K562 (cell line): Measurements from ENCODE around the gene EPN2. TPM values are rescaled to one million over a fixed set of nuclear protein-coding genes. Genes with fewer than 3 reads are reported as not detected.

ENCODE experiments used
- C11orf30 ChIP-seq: fragments of 450-650 bp; IDR thresholded peaks from 2 replicates; pipeline ENCODE4 v1.6.1; 2016; ENCODE audit warnings: low read depth, mild to moderate bottlenecking
- ELF2 ChIP-seq: fragments of 250-450 bp; sonication (Bioruptor Pico); IDR thresholded peaks from 2 replicates; pipeline ENCODE4 v1.5.0; 2021; ENCODE audit warnings: mild to moderate bottlenecking
- ESRRA ChIP-seq: fragments of 450-650 bp; IDR thresholded peaks from 2 replicates; pipeline ENCODE4 v1.6.1; 2014; ENCODE audit warnings: low read depth, mild to moderate bottlenecking, moderate library complexity, borderline replicate concordance
- HIVEP1 ChIP-seq: fragments of 250-450 bp; sonication (Bioruptor Pico); IDR thresholded peaks from 2 replicates; pipeline ENCODE4 v1.4.0; 2020; ENCODE audit warnings: mild to moderate bottlenecking
- HMG20A ChIP-seq: fragments of 450-650 bp; formaldehyde crosslinking; conservative IDR thresholded peaks from 2 replicates; pipeline ENCODE4 v1.4.0; 2020; ENCODE audit warnings: mild to moderate bottlenecking, mixed read lengths
- KLF13 ChIP-seq: fragments of 450-650 bp; IDR thresholded peaks from 2 replicates; pipeline ENCODE4 v1.6.1; 2016; ENCODE audit warnings: missing genetic modification characterization, low read depth, mild to moderate bottlenecking, missing compliant biosample characterization, moderate library complexity, borderline replicate concordance
- MYC ChIP-seq, 2 experiments: fragments of 250-450 bp in 1 of 2; sonication (Bioruptor Pico) in 1 of 2; IDR thresholded peaks; 2 replicates each; pipeline versions ENCODE4 v1.5.1 to v1.6.1; 2012 to 2021; ENCODE audit warnings: low read depth in 2 of 2, borderline replicate concordance in 1 of 2, improper control_type of control experiment in 1 of 2, low read length in 1 of 2, mild to moderate bottlenecking in 1 of 2, moderate library complexity in 1 of 2
- POLR2A ChIP-seq: fragments of 450-650 bp; conservative IDR thresholded peaks from 2 replicates; pipeline ENCODE4 v1.6.1; 2016
- POLR2G ChIP-seq: fragments of 200-400 bp; formaldehyde crosslinking; IDR thresholded peaks from 2 replicates; pipeline ENCODE4 v1.6.1; 2017; ENCODE audit warnings: low read depth, mild to moderate bottlenecking, antibody characterized with exemption, low read length, moderate library complexity
- RAD21 ChIP-seq, 2 experiments: fragments of 250-450 bp in 1 of 2; fragments of 450-650 bp in 1 of 2; sonication (Bioruptor Pico) in 1 of 2; formaldehyde crosslinking in 1 of 2; IDR thresholded peaks in 1 of 2; conservative IDR thresholded peaks in 1 of 2; 2 replicates each; pipeline versions ENCODE4 v1.4.0 to v1.8.0; 2020 to 2022; ENCODE audit warnings: mild to moderate bottlenecking in 2 of 2, moderate library complexity in 1 of 2
- TBP ChIP-seq: optimal IDR thresholded peaks from 2 replicates; pipeline ENCODE3; 2011; ENCODE audit warnings: low read depth, low read length, improper control_type of control experiment
- XRCC5 ChIP-seq: fragments of 200-400 bp; formaldehyde crosslinking; IDR thresholded peaks from 2 replicates; pipeline ENCODE4 v1.6.1; 2017; ENCODE audit warnings: low read depth, mild to moderate bottlenecking, low read length
- ZHX1 ChIP-seq: fragments of 150-350 bp; conservative IDR thresholded peaks from 2 replicates; pipeline ENCODE4 v1.6.1; 2014; ENCODE audit warnings: low read length
- ZNF146 ChIP-seq: IDR thresholded peaks from one replicate; pipeline ENCODE4 v1.6.1; 2018; ENCODE audit warnings: missing compliant biosample characterization; ENCODE audit not compliant: unreplicated experiment
- ZNF263 ChIP-seq: sonication (generic); formaldehyde crosslinking; IDR thresholded peaks from 2 replicates; pipeline ENCODE4 v1.8.0; 2022; ENCODE audit warnings: mild to moderate bottlenecking, missing genetic modification reagents, borderline replicate concordance
- ZNF3 ChIP-seq: fragments of 250-450 bp; sonication (Bioruptor Pico); IDR thresholded peaks from 2 replicates; pipeline ENCODE4 v1.5.0; 2021; ENCODE audit warnings: mild to moderate bottlenecking, moderate library complexity
- ZNF644 ChIP-seq: fragments of 200-800 bp; sonication (Bioruptor generic); IDR thresholded peaks from 2 replicates; pipeline ENCODE4 v1.6.1; 2016; ENCODE audit warnings: low read depth, missing genetic modification characterization, missing compliant biosample characterization
- polyA plus RNA-seq, 8 experiments: library from polyadenylated mRNA; depleted of rRNA in 4 of 8; stranded (reverse) in 5 of 8; unstranded in 3 of 8; fragments of >200 nt; fragmentation: Nextera tagmentation in 2 of 8; fragmentation: Illumina TruSeq in 1 of 8; extraction: Ambion mirVana in 2 of 8; extraction: Trizol in 1 of 8; gene quantifications; 2 replicates each; pipeline versions ENCODE4 v1.2.1 to v1.2.3, GENCODE V29; 2011 to 2014; ENCODE audit warnings: inconsistent platforms in 1 of 8, missing spikeins in 1 of 8
- total RNA-seq, 7 experiments: library from RNA; depleted of rRNA in 6 of 7; stranded (reverse); fragments of >200 nt in 6 of 7; fragmentation: Illumina TruSeq in 2 of 7; extraction: Trizol in 2 of 7; gene quantifications; 2 replicates each; pipeline versions ENCODE4 v1.2.1 to v1.2.3, GENCODE V29; 2011 to 2021; ENCODE audit warnings: low replicate concordance in 1 of 7
- TF ChIP-seq, protein P1 (sequence below): fragments of 250-450 bp; sonication (Bioruptor Pico); IDR thresholded peaks from 2 replicates; pipeline ENCODE4 v1.4.0; 2020
- TF ChIP-seq, protein P2 (sequence below): fragments of 450-650 bp; IDR thresholded peaks from 2 replicates; pipeline ENCODE4 v1.6.1; 2016; ENCODE audit warnings: borderline replicate concordance

Gene EPN2
- total and polyA plus RNA-seq, 9 of the 15 experiments (the other 6 are each of a cell fraction or from before 2014, with no cell fraction given) = 1.0 to 12.9 (median 8.9) TPM

DNA sequence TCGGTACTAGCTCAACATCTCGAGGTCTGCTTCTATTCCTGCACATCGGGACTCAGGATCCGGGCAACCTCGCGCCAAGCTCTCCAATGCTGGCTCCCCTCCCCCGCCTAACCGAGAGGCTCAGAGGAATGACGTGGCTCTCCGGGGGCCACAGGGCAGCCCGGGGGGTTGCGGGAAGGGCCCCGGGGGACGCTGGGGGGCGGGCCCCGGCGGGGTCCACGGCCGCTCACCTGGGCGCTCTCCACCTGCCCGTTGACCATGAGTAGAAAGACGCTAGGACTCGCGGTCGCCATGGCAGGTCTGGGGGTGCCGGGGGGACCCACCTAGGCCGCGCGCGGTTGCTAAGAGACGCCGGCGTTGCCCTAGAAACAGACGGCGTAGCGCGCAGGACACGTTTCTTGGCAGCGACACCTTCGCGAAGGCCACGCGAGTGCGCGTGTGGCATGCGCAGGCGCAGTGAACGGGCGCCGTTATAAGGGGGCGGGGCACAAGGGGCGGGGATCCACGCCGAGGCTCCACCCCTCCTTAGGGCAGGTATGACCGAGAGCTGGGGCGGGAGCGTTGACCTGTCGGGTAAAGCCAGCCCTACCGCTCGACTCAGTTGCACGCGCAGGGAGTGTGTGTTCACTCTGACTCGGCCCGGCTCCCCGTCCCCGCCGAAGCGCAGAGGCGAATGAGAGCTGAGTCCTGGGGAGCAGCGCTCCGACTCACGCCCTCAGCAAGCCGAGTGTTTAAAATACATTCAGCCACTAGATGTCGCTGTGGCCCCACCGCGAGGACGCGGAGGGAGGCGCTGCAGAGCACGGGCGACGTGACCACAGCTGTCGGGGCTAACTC, 125.3 kb downstream of the EPN2 start, which contains the start of gene B9D1 (continued):
- TF ChIP-seq, protein P1, sequence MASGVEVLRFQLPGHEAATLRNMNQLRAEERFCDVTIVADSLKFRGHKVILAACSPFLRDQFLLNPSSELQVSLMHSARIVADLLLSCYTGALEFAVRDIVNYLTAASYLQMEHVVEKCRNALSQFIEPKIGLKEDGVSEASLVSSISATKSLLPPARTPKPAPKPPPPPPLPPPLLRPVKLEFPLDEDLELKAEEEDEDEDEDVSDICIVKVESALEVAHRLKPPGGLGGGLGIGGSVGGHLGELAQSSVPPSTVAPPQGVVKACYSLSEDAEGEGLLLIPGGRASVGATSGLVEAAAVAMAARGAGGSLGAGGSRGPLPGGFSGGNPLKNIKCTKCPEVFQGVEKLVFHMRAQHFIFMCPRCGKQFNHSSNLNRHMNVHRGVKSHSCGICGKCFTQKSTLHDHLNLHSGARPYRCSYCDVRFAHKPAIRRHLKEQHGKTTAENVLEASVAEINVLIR (CRISPR knock-in tag) = 0 out of 2 replicates have a peak, but pooled peaks have one; percentile 36
- TF ChIP-seq TBP (peak; percentile 46), ELF2 (CRISPR knock-in tag) (no peak), ZNF3 (no peak), XRCC5 (peak; percentile 51; the same call in 1 of the 2 replicates), C11orf30 (peak; percentile 41), ESRRA (peak; percentile 28; the same call in 1 of the 2 replicates), ZNF644 (no peak), POLR2A (peak; percentile 56; the same call in 1 of the 2 replicates), HIVEP1 (CRISPR knock-in tag) (peak; percentile 39; the same call in 1 of the 2 replicates), HMG20A (no peak), KLF13 (tag) (0 out of 2 replicates have a peak, but pooled peaks have one; percentile 22), POLR2G (peak; percentile 74), RAD21 (CRISPR knock-in tag; conservative IDR thresholded peaks at IDR 0.05 in 1 of 2, IDR thresholded peaks at IDR 0.05 in 1 of 2) (peak; percentile 90 to 95), ZNF146 (CRISPR knock-in tag) (no peak), MYC (IDR thresholded peaks at IDR 0.05; ENCODE audit: low read depth, low read length) (no peak; the same call in 1 of the 2 replicates), MYC (CRISPR knock-in tag; IDR thresholded peaks at IDR 0.05; ENCODE audit: borderline replicate concordance, low read depth) (no peak), ZHX1 (no peak), ZNF263 (CRISPR knock-in tag) (peak; percentile 64)
- TF ChIP-seq, protein P2, sequence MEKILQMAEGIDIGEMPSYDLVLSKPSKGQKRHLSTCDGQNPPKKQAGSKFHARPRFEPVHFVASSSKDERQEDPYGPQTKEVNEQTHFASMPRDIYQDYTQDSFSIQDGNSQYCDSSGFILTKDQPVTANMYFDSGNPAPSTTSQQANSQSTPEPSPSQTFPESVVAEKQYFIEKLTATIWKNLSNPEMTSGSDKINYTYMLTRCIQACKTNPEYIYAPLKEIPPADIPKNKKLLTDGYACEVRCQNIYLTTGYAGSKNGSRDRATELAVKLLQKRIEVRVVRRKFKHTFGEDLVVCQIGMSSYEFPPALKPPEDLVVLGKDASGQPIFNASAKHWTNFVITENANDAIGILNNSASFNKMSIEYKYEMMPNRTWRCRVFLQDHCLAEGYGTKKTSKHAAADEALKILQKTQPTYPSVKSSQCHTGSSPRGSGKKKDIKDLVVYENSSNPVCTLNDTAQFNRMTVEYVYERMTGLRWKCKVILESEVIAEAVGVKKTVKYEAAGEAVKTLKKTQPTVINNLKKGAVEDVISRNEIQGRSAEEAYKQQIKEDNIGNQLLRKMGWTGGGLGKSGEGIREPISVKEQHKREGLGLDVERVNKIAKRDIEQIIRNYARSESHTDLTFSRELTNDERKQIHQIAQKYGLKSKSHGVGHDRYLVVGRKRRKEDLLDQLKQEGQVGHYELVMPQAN = 0 out of 2 replicates have a peak, but pooled peaks have one; percentile 52
